Glutamatergic neuron (in vitro differentiated cells): Measurements from ENCODE around the gene PAQR5. TPM values are rescaled to one million over a fixed set of nuclear protein-coding genes. Genes with fewer than 3 reads are reported as not detected.
A peak's percentile ranks its signal among the peaks of the same experiment; 100 is the strongest.

Experiments used
- DNase-seq: peaks from one replicate; pipeline ENCODE4 v3.0.0; 2022
- H3K27ac Mint-ChIP-seq: one replicate; pipeline ENCODE4 v1.8.0; 2020; ENCODE audit warnings: mild to moderate bottlenecking, mixed read lengths, inconsistent platforms; ENCODE audit not compliant: unreplicated experiment
- H3K27me3 Mint-ChIP-seq: one replicate; pipeline ENCODE4 v1.8.0; 2020; ENCODE audit warnings: mild to moderate bottlenecking, moderate library complexity, mixed read lengths, inconsistent platforms; ENCODE audit not compliant: unreplicated experiment
- H3K36me3 Mint-ChIP-seq: one replicate; pipeline ENCODE4 v1.8.0; 2020; ENCODE audit warnings: mild to moderate bottlenecking, mixed read lengths, inconsistent platforms; ENCODE audit not compliant: unreplicated experiment
- H3K4me1 Mint-ChIP-seq: one replicate; pipeline ENCODE4 v1.8.0; 2020; ENCODE audit warnings: mild to moderate bottlenecking, low read depth, mixed read lengths, inconsistent platforms; ENCODE audit not compliant: unreplicated experiment
- H3K4me3 Mint-ChIP-seq: one replicate; pipeline ENCODE4 v1.8.0; 2020; ENCODE audit warnings: mild to moderate bottlenecking, mixed read lengths, inconsistent platforms; ENCODE audit not compliant: unreplicated experiment
- H3K9me3 Mint-ChIP-seq: one replicate; pipeline ENCODE4 v1.8.0; 2020; ENCODE audit warnings: mild to moderate bottlenecking, moderate library complexity, mixed read lengths, inconsistent platforms; ENCODE audit not compliant: unreplicated experiment
- total RNA-seq: library from RNA; stranded (reverse); fragmentation: NEBNext Ultra II Directional; extraction: Animal tissue kit (Norgen Biotek cat#: 25700); gene quantifications from one replicate; pipeline ENCODE4 v1.2.1, GENCODE V29; 2021; ENCODE audit not compliant: unreplicated experiment
- TF ChIP-seq, protein P1 (sequence below): fragments of 200-600 bp; sonication (generic); IDR thresholded peaks from one replicate; pipeline ENCODE4 v1.5.0; 2021; ENCODE audit not compliant: partially characterized antibody, unreplicated experiment

PAQR5 gene
- total RNA-seq, 1 donor from 2014 or later, result not detected

GRCh38 chr15:69343133-69343532 is 44.4 kb downstream of the PAQR5 start:
- Mint-ChIP-seq H3K9me3 (no peaks in the 10 kb centered on the region), H3K36me3 (no peaks in the 10 kb centered on the region), H3K27me3 (no peaks in the 10 kb centered on the region), H3K4me3 (no peak overlapping the region), H3K4me1 (peaks cover 2% of the 10 kb centered on the region), H3K27ac (no peak overlapping the region)
- TF ChIP-seq, protein P1, sequence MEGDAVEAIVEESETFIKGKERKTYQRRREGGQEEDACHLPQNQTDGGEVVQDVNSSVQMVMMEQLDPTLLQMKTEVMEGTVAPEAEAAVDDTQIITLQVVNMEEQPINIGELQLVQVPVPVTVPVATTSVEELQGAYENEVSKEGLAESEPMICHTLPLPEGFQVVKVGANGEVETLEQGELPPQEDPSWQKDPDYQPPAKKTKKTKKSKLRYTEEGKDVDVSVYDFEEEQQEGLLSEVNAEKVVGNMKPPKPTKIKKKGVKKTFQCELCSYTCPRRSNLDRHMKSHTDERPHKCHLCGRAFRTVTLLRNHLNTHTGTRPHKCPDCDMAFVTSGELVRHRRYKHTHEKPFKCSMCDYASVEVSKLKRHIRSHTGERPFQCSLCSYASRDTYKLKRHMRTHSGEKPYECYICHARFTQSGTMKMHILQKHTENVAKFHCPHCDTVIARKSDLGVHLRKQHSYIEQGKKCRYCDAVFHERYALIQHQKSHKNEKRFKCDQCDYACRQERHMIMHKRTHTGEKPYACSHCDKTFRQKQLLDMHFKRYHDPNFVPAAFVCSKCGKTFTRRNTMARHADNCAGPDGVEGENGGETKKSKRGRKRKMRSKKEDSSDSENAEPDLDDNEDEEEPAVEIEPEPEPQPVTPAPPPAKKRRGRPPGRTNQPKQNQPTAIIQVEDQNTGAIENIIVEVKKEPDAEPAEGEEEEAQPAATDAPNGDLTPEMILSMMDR, result no peak
- DNase-seq, result no peak

DNA sequence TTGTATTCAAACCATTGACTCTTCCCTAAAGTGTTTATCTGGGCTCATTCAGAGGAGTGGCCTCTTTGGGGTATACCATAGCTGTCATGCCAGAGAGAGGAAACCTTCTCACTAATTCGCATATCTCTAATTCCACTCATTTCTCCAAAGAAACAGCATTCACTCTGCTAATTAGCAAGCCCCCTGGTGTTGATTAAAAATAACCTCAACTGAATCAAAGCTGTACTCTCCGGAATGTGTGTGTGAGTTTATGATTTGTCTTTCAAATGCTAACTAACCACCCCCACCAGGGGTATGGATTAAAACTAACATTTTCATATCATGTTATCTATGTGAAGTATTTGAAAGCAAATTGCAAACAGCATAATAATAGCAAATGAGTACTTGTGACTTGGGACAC is 45.5 kb downstream of the PAQR5 start:
- H3K9me3 Mint-ChIP-seq, result no peaks in the 10 kb centered on the region
- H3K4me1 Mint-ChIP-seq, result peaks cover 2% of the 10 kb centered on the region
- TF ChIP-seq, protein P1, result peak; percentile 18
- no peaks in the 10 kb centered on the region for H3K27me3 Mint-ChIP-seq
- no peak overlapping the region for H3K4me3 Mint-ChIP-seq
- no peak for DNase-seq
- no peak overlapping the region for H3K27ac Mint-ChIP-seq
- no peaks in the 10 kb centered on the region for H3K36me3 Mint-ChIP-seq

GRCh38 chr15:69346112-69346511 is 47.4 kb downstream of the PAQR5 start:
- Mint-ChIP-seq H3K9me3 (no peaks in the 10 kb centered on the region), H3K4me1 (peaks cover 2% of the 10 kb centered on the region), H3K4me3 (no peak overlapping the region), H3K27me3 (no peaks in the 10 kb centered on the region), H3K36me3 (no peaks in the 10 kb centered on the region), H3K27ac (no peak overlapping the region)
- TF ChIP-seq, protein P1, result no peak
- no peak for DNase-seq

DNA sequence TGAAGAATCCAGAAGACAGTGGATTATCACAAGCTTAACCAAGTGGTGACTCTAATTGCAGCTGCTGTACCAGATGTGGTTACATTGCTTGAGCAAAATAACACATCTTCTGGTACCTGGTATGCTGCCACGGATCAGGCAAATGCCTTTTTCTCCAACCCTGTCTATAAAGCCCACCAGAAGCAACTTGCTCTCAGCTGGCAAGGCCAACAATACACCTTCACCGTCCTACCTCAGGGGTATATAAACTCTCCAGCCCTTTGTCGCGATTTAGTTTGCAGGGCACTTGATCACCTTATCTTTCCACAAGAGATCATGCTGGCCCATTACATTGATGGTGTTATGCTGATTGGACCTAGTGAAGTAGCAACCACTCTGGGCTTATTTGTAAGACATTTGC is 52.6 kb downstream of the PAQR5 start:
- H3K27me3 Mint-ChIP-seq, result no peaks in the 10 kb centered on the region
- no peaks in the 10 kb centered on the region for H3K36me3 Mint-ChIP-seq
- H3K27ac Mint-ChIP-seq, result no peak overlapping the region
- TF ChIP-seq, protein P1, result no peak
- no peak overlapping the region for H3K4me3 Mint-ChIP-seq
- H3K4me1 Mint-ChIP-seq, result no peaks in the 10 kb centered on the region
- DNase-seq, result no peak
- no peaks in the 10 kb centered on the region for H3K9me3 Mint-ChIP-seq

DNA sequence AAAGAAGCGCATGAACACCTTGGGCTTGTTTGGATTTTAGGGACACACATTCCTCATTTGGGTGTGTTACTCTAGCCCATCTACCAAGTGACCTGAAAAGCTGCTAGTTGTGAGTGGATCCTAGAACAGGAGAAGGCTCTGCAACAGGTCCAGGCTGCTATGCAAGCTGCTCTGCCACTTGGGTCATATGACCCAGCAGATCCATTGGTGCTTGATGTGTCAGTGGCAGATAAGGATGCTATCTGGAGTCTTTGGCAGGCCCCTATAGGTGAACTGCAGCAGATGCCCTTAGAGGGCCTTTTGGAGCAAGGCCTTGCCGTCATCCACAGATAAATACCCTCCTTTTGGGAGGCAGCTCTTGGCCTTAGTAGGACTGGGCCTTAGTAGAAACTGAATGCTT is 53.2 kb downstream of the PAQR5 start:
- Mint-ChIP-seq H3K36me3 (no peaks in the 10 kb centered on the region), H3K4me1 (no peaks in the 10 kb centered on the region), H3K9me3 (no peaks in the 10 kb centered on the region), H3K27ac (no peak overlapping the region), H3K27me3 (no peaks in the 10 kb centered on the region), H3K4me3 (no peak overlapping the region)
- DNase-seq, result no peak
- TF ChIP-seq, protein P1, result no peak
